Nephron progenitor cell (in vitro differentiated cells): ENCODE data around the gene ARPC5L.
"Not testable (repeated sequence)": the region's sequence is repeated elsewhere in the genome, so short reads cannot be mapped to it uniquely, and the experiment has no call there.

Experiments used
- DNase-seq: peaks from one replicate; pipeline ENCODE4 v3.0.0; 2021
- H3K27ac Mint-ChIP-seq: 2 replicates; pipeline ENCODE4 v1.8.0; 2021; ENCODE audit warnings: mild to moderate bottlenecking, moderate library complexity, mixed read lengths
- H3K27me3 Mint-ChIP-seq: 2 replicates; pipeline ENCODE4 v1.8.0; 2021; ENCODE audit warnings: mild to moderate bottlenecking, low read depth, mixed read lengths; ENCODE audit not compliant: poor library complexity
- H3K36me3 Mint-ChIP-seq: 2 replicates; pipeline ENCODE4 v1.8.0; 2021; ENCODE audit warnings: low read depth, mixed read lengths
- H3K4me1 Mint-ChIP-seq: 2 replicates; pipeline ENCODE4 v1.8.0; 2021; ENCODE audit warnings: mixed read lengths
- H3K4me3 Mint-ChIP-seq: 2 replicates; pipeline ENCODE4 v1.8.0; 2021; ENCODE audit warnings: mild to moderate bottlenecking, moderate library complexity, mixed read lengths
- H3K9me3 Mint-ChIP-seq: 2 replicates; pipeline ENCODE4 v1.8.0; 2021; ENCODE audit warnings: mild to moderate bottlenecking, moderate library complexity, mixed read lengths
- TF ChIP-seq, protein P1 (sequence below): fragments of 200-600 bp; sonication (generic); IDR thresholded peaks from 2 replicates; pipeline ENCODE4 v1.5.0; 2021; ENCODE audit warnings: antibody characterized with exemption

Gene ARPC5L

DNA sequence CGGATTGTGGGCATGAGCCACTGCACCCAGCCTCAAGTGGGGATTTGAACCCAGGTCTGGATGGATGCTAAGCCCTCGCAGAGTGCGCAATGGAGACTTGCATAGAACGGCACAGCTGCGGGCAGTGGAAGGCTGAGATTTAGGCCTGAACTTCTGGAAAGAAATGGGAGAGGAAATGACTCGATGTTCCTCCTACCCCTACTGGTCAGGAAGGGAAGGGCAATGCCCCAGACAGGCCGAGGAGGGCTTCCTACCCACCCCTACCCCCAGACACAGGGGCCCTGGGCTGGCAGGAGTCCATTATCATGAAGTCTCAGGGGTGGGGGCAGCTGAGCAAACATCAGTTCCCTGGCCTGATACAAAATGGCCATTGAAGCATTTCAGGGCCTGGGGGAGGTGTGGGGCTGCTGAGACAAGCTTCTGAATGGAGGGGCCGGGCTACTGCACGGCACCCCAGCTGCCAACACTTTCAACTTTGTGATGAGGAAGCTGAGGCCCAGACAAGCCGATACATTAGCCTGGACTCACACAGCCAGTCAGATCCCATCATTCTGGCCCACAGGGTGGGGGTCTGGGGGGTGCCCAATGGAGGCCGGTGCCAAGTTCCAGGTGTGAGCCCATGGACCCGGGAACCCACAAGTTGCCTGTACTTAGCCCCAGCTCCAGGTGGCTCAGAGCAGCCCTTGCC lies 22.2 kb upstream of the ARPC5L start:
- DNase-seq: peak; percentile 40

DNA sequence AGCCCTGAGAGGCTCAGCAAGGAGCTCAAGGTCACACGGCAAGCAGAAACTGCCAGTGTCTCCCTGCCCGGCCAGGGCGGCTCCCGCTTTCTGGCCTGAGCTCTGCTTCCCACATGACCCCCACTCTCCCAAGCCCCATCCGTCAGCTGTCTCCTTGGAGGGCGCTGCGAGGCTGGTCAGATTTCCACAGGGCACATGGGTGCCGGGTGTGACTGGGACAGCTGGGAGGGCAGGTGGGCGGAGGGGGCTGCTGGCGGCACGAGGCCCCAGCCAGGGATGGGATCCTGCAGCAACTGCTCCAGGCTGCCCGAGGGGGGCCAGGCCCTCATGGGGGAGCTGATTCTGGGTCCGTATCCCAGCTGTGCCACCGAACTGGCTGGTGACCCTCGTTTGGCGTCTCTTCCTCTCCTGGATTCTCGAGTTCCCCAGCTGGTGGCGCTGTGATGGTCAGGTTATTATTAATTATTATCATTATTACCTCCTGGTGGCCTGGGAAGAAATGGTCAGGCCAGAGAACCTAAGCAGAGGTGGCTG lies 21.6 kb upstream of the ARPC5L start:
- TF ChIP-seq, protein P1, sequence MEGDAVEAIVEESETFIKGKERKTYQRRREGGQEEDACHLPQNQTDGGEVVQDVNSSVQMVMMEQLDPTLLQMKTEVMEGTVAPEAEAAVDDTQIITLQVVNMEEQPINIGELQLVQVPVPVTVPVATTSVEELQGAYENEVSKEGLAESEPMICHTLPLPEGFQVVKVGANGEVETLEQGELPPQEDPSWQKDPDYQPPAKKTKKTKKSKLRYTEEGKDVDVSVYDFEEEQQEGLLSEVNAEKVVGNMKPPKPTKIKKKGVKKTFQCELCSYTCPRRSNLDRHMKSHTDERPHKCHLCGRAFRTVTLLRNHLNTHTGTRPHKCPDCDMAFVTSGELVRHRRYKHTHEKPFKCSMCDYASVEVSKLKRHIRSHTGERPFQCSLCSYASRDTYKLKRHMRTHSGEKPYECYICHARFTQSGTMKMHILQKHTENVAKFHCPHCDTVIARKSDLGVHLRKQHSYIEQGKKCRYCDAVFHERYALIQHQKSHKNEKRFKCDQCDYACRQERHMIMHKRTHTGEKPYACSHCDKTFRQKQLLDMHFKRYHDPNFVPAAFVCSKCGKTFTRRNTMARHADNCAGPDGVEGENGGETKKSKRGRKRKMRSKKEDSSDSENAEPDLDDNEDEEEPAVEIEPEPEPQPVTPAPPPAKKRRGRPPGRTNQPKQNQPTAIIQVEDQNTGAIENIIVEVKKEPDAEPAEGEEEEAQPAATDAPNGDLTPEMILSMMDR: no peak
- H3K9me3 Mint-ChIP-seq: no peaks in the 10 kb centered on the region
- peaks cover 5% of the 10 kb centered on the region for H3K27me3 Mint-ChIP-seq
- H3K4me1 Mint-ChIP-seq: peaks cover 27% of the 10 kb centered on the region
- no peak for DNase-seq
- H3K4me3 Mint-ChIP-seq: no peak overlapping the region
- H3K27ac Mint-ChIP-seq: no peak overlapping the region
- H3K36me3 Mint-ChIP-seq: no peaks in the 10 kb centered on the region

More for the DNA sequence above, 22.2 kb upstream of the ARPC5L start:
- peaks cover 5% of the 10 kb centered on the region for H3K27me3 Mint-ChIP-seq
- no peaks in the 10 kb centered on the region for H3K36me3 Mint-ChIP-seq
- peaks cover 25% of the 10 kb centered on the region for H3K4me1 Mint-ChIP-seq
- H3K4me3 Mint-ChIP-seq: no peak overlapping the region
- H3K9me3 Mint-ChIP-seq: no peaks in the 10 kb centered on the region
- H3K27ac Mint-ChIP-seq: peak overlapping the region; percentile 90
- TF ChIP-seq, protein P1: peak; percentile 57

DNA sequence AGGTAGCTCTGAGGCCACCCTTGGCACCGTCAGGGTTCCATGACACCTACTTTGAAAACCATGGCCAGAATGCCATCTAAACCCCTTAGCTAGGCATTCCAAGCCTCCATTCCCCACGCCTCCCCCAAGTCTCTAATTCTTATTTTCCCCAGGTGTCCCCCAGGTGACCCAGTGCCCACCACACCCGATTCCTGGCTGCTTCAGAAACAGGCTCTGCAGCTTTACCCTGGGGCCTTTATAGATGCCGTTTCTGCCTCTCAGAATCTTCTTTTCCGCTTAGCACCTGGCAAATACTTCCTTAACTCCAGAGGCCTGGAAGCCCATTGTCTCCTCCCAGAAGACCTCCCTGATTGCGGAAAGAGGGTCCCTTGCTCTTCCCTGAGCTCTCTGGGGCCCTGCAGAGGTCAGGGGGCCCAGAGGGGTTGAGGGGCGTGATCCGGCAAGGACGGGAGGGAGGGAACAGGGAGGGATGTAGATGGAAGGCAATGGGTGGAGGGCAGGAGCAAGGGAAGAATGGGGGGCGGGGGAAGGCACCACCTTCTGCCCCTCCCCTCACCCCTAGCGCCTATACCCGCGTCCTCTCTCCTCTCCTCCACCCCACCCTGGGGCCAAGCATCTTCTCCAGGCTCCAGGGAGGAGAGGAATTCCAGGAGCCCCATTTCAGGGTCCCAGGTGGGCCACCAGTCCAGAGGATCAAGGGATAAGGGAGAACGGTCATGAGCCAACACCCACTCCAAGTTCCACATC lies 20.7 kb upstream of the ARPC5L start:
- no peak overlapping the region for H3K27ac Mint-ChIP-seq
- TF ChIP-seq, protein P1: no peak
- H3K36me3 Mint-ChIP-seq: no peaks in the 10 kb centered on the region
- DNase-seq: no peak
- peaks cover 5% of the 10 kb centered on the region for H3K27me3 Mint-ChIP-seq
- no peak overlapping the region for H3K4me3 Mint-ChIP-seq
- peaks cover 33% of the 10 kb centered on the region for H3K4me1 Mint-ChIP-seq
- H3K9me3 Mint-ChIP-seq: no peaks in the 10 kb centered on the region

DNA sequence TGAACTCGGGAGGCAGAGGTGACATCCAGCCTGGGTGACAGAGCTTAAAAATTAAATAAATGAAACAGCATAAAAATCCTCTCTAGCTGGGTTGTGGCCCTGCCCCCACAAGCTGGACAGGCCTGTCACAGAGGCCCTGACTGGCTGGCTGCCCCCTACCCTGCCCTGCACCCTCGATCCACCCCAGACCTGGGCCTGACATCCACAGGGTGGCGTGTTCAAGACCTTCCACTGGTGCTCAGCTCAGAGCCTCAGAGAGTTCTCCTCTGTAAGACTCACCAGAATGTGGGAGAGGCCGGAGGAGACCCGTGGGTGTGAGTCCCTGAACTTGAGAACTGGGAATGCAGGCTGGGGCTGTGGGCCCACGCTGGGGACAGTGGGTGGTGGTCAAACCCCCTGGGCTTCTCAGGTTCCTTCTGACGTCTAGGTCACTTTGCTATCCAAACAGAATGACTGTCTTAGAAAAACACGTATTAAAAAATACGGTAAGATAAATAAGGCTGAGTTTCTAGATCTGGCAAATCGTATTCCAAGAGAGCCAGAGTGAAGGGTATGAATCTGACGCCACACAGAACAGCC lies 18.4 kb upstream of the ARPC5L start:
- Mint-ChIP-seq H3K4me3 (no peak overlapping the region), H3K27ac (peak overlapping the region; percentile 79), H3K27me3 (peaks cover 9% of the 10 kb centered on the region), H3K9me3 (no peaks in the 10 kb centered on the region), H3K36me3 (no peaks in the 10 kb centered on the region), H3K4me1 (peaks cover 30% of the 10 kb centered on the region)
- DNase-seq: no peak
- TF ChIP-seq, protein P1: no peak

DNA sequence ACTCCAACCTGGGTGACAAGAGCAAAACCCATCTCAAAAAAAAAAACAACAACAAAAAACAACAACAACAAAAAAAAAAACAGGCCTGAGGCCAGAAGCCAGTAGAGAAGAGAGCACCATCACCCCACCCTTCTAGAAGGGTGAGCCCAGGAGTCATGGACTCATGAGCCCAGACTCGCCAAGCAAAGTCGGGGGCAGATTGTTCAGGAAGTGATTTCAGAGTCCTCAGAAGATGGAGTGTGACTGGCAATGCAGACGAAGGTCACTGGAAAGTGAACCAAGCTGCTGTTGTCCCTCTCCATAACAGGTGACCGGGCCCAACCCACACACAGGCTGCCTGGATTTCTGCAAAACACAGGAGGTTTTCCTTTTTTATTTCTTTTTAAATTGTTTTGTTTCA lies 17.6 kb upstream of the ARPC5L start:
- Mint-ChIP-seq H3K4me3 (no peak overlapping the region), H3K4me1 (peaks cover 30% of the 10 kb centered on the region), H3K9me3 (no peaks in the 10 kb centered on the region), H3K36me3 (no peaks in the 10 kb centered on the region), H3K27ac (no peak overlapping the region), H3K27me3 (peaks cover 9% of the 10 kb centered on the region)
- TF ChIP-seq, protein P1: no peak
- DNase-seq: no peak

DNA sequence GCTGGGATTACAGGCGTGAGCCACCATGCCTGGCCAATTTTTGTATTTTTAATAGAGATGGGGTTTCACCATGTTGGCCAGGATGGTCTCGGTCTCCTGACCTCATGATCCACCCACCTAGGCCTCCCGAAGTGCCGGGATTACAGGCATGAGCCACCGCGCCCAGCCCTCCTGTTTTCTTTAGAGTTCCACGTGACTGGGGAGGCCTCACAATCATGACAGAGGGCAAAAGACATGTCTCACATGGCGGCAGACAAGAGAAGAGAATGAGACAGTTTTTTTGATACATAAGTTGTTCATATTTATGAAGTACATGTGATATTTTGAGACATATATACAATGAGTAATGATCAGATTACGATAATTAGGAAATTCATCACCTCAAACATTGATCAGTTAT lies 15.5 kb upstream of the ARPC5L start:
- H3K36me3 Mint-ChIP-seq, DNase-seq, H3K9me3 Mint-ChIP-seq, H3K27ac Mint-ChIP-seq, H3K4me3 Mint-ChIP-seq: not testable (repeated sequence)
- peaks cover 12% of the 10 kb centered on the region for H3K27me3 Mint-ChIP-seq
- H3K4me1 Mint-ChIP-seq: peaks cover 26% of the 10 kb centered on the region
